HG02571 (cell line): ENCODE measurements around the gene MAGEB1.

ENCODE experiments used
- ATAC-seq: cut with Tn5 transposase; IDR thresholded peaks from one replicate; pipeline ENCODE4 v1.9.1; 2021; ENCODE audit warnings: mild to moderate bottlenecking, moderate library complexity; ENCODE audit not compliant: unreplicated experiment

MAGEB1 gene

GRCh38 chrX:30296408-30297254, 49.7 kb downstream of the MAGEB1 start:
- no peak for ATAC-seq

- ATAC-seq: no peak
Measured at GRCh38 chrX:30301208-30301607, 54.3 kb downstream of the MAGEB1 start.
